Measurements from ENCODE around the gene KDM4B. TPM values are rescaled to one million over a fixed set of nuclear protein-coding genes. Genes with fewer than 3 reads are reported as not detected.

KDM4B gene
- total and polyA plus RNA-seq, 9 donors = 5.2 to 62.9 (median 46.4) TPM

DNA sequence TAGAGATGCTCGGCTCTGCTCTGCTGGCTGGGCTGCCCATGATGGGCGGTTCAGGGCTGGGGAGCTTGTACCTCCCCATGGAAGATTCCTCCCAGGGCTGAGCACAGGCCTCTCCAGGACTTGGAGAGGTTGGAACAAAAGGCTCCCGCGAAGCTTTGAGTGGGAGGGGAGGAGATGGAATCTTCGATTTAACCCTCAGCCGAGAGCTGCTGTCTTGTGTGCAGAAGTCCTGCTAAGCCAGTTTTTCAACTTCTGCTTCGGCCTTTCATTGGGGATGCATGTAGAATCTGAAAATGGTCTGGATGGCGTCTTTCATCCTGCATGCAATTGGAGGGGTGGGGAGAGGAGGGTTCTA lies 163.3 kb downstream of the KDM4B start:
- WGBS, 3 donors = 61 to 69% (median 63%) methylated on average over 7 to 8 of the region's 8 CpGs
- Histone ChIP-seq H3K4me3 (no peak overlapping the region), H3K36me3 (no peaks in the 10 kb centered on the region), H3K27ac (no peak overlapping the region), H3K9me3 (no peaks in the 10 kb centered on the region), H3K27me3 (no peaks in the 10 kb centered on the region), H3K4me1 (ENCODE audit: insufficient read depth) (peaks cover 22% of the 10 kb centered on the region)
- no peak for DNase-seq
- intact Hi-C loops (cut with DNase I) = loop anchor here in 1 of 4 donors (10.0 kb wide), 1 partner anchor 87 kb away; no protein-coding TSS in a partner anchor
- TF ChIP-seq POLR2A (IDR thresholded peaks at IDR 0.05) = no peak
- TF ChIP-seq EP300 (IDR thresholded peaks at IDR 0.05) = no peak
- TF ChIP-seq, protein P1, sequence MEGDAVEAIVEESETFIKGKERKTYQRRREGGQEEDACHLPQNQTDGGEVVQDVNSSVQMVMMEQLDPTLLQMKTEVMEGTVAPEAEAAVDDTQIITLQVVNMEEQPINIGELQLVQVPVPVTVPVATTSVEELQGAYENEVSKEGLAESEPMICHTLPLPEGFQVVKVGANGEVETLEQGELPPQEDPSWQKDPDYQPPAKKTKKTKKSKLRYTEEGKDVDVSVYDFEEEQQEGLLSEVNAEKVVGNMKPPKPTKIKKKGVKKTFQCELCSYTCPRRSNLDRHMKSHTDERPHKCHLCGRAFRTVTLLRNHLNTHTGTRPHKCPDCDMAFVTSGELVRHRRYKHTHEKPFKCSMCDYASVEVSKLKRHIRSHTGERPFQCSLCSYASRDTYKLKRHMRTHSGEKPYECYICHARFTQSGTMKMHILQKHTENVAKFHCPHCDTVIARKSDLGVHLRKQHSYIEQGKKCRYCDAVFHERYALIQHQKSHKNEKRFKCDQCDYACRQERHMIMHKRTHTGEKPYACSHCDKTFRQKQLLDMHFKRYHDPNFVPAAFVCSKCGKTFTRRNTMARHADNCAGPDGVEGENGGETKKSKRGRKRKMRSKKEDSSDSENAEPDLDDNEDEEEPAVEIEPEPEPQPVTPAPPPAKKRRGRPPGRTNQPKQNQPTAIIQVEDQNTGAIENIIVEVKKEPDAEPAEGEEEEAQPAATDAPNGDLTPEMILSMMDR (IDR thresholded peaks at IDR 0.05) = no peak

DNA sequence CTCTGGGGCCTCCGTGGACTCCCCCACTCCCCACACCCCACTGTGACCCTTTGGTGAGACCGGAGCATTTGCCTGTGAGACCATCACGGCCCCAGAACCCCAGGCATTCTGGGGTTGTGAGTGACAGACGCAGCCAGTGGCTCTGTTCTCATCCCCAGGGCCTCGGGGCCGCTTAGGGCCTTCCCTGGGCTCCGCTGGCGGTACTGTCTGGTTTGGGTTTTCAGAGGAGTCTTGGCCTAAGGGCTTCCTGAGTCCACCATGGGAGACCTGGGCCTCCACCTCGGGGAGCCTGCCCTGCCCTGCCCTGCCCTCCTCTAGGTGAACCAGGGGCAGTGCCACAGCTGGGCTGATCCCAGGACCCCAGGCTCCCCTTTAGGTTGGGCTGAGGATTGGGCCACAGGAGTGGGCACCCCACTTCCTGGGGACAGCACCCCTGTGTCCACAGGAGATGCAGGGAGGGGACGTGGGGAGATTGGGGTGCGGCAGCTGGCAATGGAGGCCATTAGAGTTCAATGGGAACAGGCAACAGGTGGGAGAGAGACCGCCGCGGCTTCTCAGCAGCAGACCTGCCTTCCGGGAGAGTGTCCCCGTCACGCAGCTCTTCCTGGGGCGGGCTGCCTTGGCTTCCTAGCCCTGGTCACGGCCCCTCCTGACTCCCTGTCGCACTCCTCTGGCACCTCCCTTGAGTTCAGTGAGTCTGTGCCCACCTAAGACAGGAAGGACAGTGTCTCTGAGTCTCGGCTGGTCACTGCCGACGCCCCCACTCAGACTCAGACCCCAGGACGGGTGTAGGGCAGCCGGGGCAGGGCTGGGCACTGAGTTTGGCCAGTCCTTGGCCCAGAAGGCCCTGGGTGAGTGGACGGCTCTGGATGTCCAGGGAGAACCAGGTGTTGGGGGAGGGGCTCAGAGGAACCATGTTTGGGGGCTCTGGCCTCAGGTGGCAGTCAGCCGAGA lies 164.1 kb downstream of the KDM4B start:
- Histone ChIP-seq H3K4me3 (no peak overlapping the region), H3K27ac (no peak overlapping the region), H3K4me1 (ENCODE audit: insufficient read depth) (peaks cover 19% of the 10 kb centered on the region), H3K9me3 (no peaks in the 10 kb centered on the region), H3K36me3 (no peaks in the 10 kb centered on the region), H3K27me3 (no peaks in the 10 kb centered on the region)
- 90 to 92% (median 91%) methylated on average over 24 to 27 of the region's 27 CpGs for WGBS, 3 donors
- DNase-seq = no peak
- intact Hi-C loops (cut with DNase I) = loop anchor here in 1 of 4 donors (10.0 kb wide), 1 partner anchor 88 kb away; no protein-coding TSS in a partner anchor
- TF ChIP-seq POLR2A (IDR thresholded peaks at IDR 0.05) = no peak
- TF ChIP-seq EP300 (IDR thresholded peaks at IDR 0.05) = no peak
- TF ChIP-seq, protein P1 (IDR thresholded peaks at IDR 0.05) = no peak

DNA sequence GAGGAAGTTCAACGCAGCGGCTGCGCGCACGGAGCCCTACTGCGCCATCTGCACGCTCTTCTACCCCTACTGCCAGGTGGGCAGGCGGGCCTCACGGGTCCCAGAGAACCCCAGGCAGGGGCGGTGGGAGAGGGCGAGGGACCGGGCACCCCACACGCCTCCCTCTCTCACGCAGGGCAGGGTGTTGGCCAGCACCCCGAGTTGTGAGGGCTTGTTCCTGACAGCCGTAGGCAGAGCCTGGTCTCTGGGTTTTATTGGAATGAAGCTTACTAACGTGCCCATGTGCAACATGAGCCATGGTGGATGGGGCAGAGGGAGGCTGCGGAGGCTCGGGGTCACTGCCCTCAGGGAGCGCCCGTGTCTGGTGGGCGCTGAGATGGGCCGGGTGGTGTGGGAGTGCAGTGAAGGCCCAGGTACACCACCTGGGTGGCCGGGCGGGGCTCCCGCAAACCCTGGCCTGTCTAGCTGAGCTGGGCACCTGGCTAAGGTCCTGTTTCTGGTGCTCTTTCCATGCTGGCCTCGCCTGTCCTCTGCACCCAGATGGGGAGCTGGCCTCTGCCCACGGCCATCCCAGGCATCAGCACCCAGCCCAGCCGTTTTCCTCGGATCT lies 165.2 kb downstream of the KDM4B start:
- Histone ChIP-seq H3K27me3 (no peaks in the 10 kb centered on the region), H3K27ac (no peak overlapping the region), H3K4me3 (no peak overlapping the region), H3K4me1 (ENCODE audit: insufficient read depth) (peaks cover 14% of the 10 kb centered on the region), H3K36me3 (no peaks in the 10 kb centered on the region), H3K9me3 (no peaks in the 10 kb centered on the region)
- DNase-seq = no peak
- no peak for TF ChIP-seq POLR2A (IDR thresholded peaks at IDR 0.05)
- TF ChIP-seq, protein P1 (IDR thresholded peaks at IDR 0.05) = no peak
- TF ChIP-seq EP300 (IDR thresholded peaks at IDR 0.05) = no peak
- 91 to 94% (median 92%) methylated on average over 30 of the region's 30 CpGs for WGBS, 3 donors
- intact Hi-C loops (cut with DNase I) = loop anchor here in 1 of 4 donors (10.0 kb wide), 1 partner anchor 89 kb away; no protein-coding TSS in a partner anchor

DNA sequence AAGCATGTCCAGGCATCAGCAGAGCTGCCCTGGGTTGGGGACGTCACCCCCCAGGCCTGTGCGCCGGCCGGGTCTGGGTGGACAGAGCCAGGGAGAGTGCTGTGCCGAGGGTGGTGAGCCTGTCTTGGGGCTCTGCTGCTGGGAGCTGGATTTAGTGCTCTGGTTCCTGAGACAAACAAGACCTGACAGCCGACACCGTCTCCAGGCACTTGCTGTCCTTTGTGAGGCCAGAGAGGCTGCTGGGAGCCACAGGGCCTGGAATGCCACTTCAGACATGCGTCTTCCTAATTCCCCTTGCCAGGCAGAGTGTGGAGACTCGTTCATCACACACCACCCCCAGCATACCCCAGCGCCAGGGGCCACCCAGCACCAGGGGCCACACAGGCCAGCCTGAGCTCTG lies 165.8 kb downstream of the KDM4B start:
- peaks cover 12% of the 10 kb centered on the region for H3K4me1 ChIP-seq (ENCODE audit: insufficient read depth)
- TF ChIP-seq POLR2A (IDR thresholded peaks at IDR 0.05) (no peak), EP300 (IDR thresholded peaks at IDR 0.05) (no peak)
- TF ChIP-seq, protein P1 (IDR thresholded peaks at IDR 0.05) = no peak
- no peak overlapping the region for H3K4me3 ChIP-seq
- DNase-seq = no peak
- no peaks in the 10 kb centered on the region for H3K27me3 ChIP-seq
- no peaks in the 10 kb centered on the region for H3K36me3 ChIP-seq
- WGBS, 3 donors = 85 to 93% (median 89%) methylated on average over 9 to 10 of the region's 10 CpGs
- intact Hi-C loops (cut with DNase I) = loop anchor here in 2 of 4 donors (5.0 to 10.0 kb wide), 2 partner anchors 87 to 90 kb away; no protein-coding TSS in a partner anchor
- no peaks in the 10 kb centered on the region for H3K9me3 ChIP-seq
- H3K27ac ChIP-seq = no peak overlapping the region
